C4-2B (cell line): ENCODE data around the gene STYXL2.

Experiments
- ZFX ChIP-seq: fragments of 450-650 bp; IDR thresholded peaks from 2 replicates; pipeline ENCODE4 v1.6.1; 2017
- TF ChIP-seq, protein P1 (sequence below): fragments of 450-650 bp; conservative IDR thresholded peaks from 2 replicates; pipeline ENCODE4 v1.5.1; 2017; ENCODE audit warnings: mild to moderate bottlenecking

GRCh38 chr1:167086033-167086432 lies 7.8 kb upstream of the STYXL2 start:
- TF ChIP-seq, protein P1, sequence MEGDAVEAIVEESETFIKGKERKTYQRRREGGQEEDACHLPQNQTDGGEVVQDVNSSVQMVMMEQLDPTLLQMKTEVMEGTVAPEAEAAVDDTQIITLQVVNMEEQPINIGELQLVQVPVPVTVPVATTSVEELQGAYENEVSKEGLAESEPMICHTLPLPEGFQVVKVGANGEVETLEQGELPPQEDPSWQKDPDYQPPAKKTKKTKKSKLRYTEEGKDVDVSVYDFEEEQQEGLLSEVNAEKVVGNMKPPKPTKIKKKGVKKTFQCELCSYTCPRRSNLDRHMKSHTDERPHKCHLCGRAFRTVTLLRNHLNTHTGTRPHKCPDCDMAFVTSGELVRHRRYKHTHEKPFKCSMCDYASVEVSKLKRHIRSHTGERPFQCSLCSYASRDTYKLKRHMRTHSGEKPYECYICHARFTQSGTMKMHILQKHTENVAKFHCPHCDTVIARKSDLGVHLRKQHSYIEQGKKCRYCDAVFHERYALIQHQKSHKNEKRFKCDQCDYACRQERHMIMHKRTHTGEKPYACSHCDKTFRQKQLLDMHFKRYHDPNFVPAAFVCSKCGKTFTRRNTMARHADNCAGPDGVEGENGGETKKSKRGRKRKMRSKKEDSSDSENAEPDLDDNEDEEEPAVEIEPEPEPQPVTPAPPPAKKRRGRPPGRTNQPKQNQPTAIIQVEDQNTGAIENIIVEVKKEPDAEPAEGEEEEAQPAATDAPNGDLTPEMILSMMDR: no peak
- TF ChIP-seq ZFX: no peak
